ENCODE data around the gene RB1.

The RB1 gene

GRCh38 chr13:48508011-48508410 is 204.5 kb downstream of the RB1 start:
- TF ChIP-seq, protein P1, sequence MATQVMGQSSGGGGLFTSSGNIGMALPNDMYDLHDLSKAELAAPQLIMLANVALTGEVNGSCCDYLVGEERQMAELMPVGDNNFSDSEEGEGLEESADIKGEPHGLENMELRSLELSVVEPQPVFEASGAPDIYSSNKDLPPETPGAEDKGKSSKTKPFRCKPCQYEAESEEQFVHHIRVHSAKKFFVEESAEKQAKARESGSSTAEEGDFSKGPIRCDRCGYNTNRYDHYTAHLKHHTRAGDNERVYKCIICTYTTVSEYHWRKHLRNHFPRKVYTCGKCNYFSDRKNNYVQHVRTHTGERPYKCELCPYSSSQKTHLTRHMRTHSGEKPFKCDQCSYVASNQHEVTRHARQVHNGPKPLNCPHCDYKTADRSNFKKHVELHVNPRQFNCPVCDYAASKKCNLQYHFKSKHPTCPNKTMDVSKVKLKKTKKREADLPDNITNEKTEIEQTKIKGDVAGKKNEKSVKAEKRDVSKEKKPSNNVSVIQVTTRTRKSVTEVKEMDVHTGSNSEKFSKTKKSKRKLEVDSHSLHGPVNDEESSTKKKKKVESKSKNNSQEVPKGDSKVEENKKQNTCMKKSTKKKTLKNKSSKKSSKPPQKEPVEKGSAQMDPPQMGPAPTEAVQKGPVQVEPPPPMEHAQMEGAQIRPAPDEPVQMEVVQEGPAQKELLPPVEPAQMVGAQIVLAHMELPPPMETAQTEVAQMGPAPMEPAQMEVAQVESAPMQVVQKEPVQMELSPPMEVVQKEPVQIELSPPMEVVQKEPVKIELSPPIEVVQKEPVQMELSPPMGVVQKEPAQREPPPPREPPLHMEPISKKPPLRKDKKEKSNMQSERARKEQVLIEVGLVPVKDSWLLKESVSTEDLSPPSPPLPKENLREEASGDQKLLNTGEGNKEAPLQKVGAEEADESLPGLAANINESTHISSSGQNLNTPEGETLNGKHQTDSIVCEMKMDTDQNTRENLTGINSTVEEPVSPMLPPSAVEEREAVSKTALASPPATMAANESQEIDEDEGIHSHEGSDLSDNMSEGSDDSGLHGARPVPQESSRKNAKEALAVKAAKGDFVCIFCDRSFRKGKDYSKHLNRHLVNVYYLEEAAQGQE (IDR thresholded peaks at IDR 0.05; ENCODE audit: insufficient read depth in 1 of 2, low read depth in 2 of 2, low read length in 2 of 2): no peak
- no peak for TF ChIP-seq FOXP2 (optimal IDR thresholded peaks at IDR 0.05; ENCODE audit: borderline replicate concordance, extremely low read depth, extremely low read length, insufficient read depth)
- no peak for TF ChIP-seq POLR2AphosphoS5 (IDR thresholded peaks at IDR 0.05; ENCODE audit: low read depth, low read length)
- no peak for TF ChIP-seq TAF1 (IDR thresholded peaks at IDR 0.05; ENCODE audit: borderline replicate concordance, insufficient read depth, low read length)
- TF ChIP-seq SIN3A (IDR thresholded peaks at IDR 0.05; ENCODE audit: borderline replicate concordance, insufficient read depth, low read length): no peak

- TF ChIP-seq, protein P1 (IDR thresholded peaks at IDR 0.05; ENCODE audit: insufficient read depth in 1 of 2, low read depth in 2 of 2, low read length in 2 of 2): no peak
- TF ChIP-seq FOXP2 (optimal IDR thresholded peaks at IDR 0.05; ENCODE audit: borderline replicate concordance, extremely low read depth, extremely low read length, insufficient read depth) (no peak), POLR2AphosphoS5 (IDR thresholded peaks at IDR 0.05; ENCODE audit: low read depth, low read length) (no peak), TAF1 (IDR thresholded peaks at IDR 0.05; ENCODE audit: borderline replicate concordance, insufficient read depth, low read length) (no peak), SIN3A (IDR thresholded peaks at IDR 0.05; ENCODE audit: borderline replicate concordance, insufficient read depth, low read length) (no peak)
These were observed 207.1 kb downstream of the RB1 start for GRCh38 chr13:48510698-48511097.

DNA sequence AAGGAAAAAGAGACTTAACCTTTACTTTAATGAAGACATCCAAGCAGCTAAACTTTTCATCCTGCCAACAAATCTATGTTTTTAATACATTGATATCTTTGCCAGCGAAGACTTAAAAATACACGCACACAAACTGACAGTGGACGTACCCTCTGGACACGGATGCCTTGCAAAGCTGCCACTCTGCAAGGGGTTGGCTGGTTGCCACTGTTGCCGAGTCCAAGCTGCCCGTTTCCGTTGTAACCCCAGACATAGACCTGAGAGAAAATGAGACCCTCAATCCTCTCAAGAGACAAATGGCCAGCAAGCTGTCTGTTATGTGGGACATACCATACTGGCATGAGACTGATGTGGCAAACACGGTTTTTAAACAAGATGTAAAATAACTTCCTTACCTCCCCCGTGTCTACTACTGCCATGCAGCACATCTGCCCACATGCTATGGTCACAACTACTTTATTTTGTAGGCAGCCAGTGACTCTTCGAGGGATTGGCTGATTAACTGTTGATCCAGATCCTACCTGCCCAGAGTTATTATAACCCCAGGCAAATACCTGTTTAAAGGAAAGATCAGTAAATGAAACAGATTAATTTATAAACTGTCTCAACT is 208.2 kb downstream of the RB1 start:
- TF ChIP-seq FOXP2 (optimal IDR thresholded peaks at IDR 0.05; ENCODE audit: borderline replicate concordance, extremely low read depth, extremely low read length, insufficient read depth) (no peak), TAF1 (IDR thresholded peaks at IDR 0.05; ENCODE audit: borderline replicate concordance, insufficient read depth, low read length) (no peak), SIN3A (IDR thresholded peaks at IDR 0.05; ENCODE audit: borderline replicate concordance, insufficient read depth, low read length) (no peak), POLR2AphosphoS5 (IDR thresholded peaks at IDR 0.05; ENCODE audit: low read depth, low read length) (no peak)
- TF ChIP-seq, protein P1 (IDR thresholded peaks at IDR 0.05; ENCODE audit: insufficient read depth in 1 of 2, low read depth in 2 of 2, low read length in 2 of 2): no peak

GRCh38 chr13:48514793-48515192 is 211.2 kb downstream of the RB1 start:
- TF ChIP-seq POLR2AphosphoS5 (IDR thresholded peaks at IDR 0.05; ENCODE audit: low read depth, low read length) (no peak), TAF1 (IDR thresholded peaks at IDR 0.05; ENCODE audit: borderline replicate concordance, insufficient read depth, low read length) (no peak), FOXP2 (optimal IDR thresholded peaks at IDR 0.05; ENCODE audit: borderline replicate concordance, extremely low read depth, extremely low read length, insufficient read depth) (no peak), SIN3A (IDR thresholded peaks at IDR 0.05; ENCODE audit: borderline replicate concordance, insufficient read depth, low read length) (no peak)
- TF ChIP-seq, protein P1 (IDR thresholded peaks at IDR 0.05; ENCODE audit: insufficient read depth in 1 of 2, low read depth in 2 of 2, low read length in 2 of 2): no peak

All from PFSK-1 (cell line).